ENCODE measurements around the gene E2F3. TPM values are rescaled to one million over a fixed set of nuclear protein-coding genes. Genes with fewer than 3 reads are reported as not detected.

Gene E2F3
- total RNA-seq, 1 experiment from 2014 or later: 35.7 TPM

- TF ChIP-seq CTCF (conservative IDR thresholded peaks at IDR 0.05): no peak
- H3K23ac ChIP-seq (ENCODE audit: insufficient read length, low read depth, low read length): no peak overlapping the region
Measured at GRCh38 chr6:20539387-20539786, 137.7 kb downstream of the E2F3 start.

More at GRCh38 chr6:20539387-20539786, 137.7 kb downstream of the E2F3 start:
- Histone ChIP-seq H3K56ac (ENCODE audit: insufficient read length, low read depth, low read length) (no peak overlapping the region), H3K27me3 (ENCODE audit: insufficient read depth, low read length) (no peaks in the 10 kb centered on the region), H3K4me2 (ENCODE audit: insufficient read depth, insufficient read length, low read length) (no peak overlapping the region), H3K23me2 (ENCODE audit: insufficient read length, low read depth, low read length, poor library complexity, severe bottlenecking) (no peaks in the 10 kb centered on the region), H4K20me1 (ENCODE audit: control insufficient read depth, insufficient read depth, insufficient read length) (no peaks in the 10 kb centered on the region), H3K9ac (ENCODE audit: extremely low read depth, insufficient read length, low read length) (no peak overlapping the region), H2AK5ac (ENCODE audit: insufficient read length, low read length) (no peak overlapping the region), H3K79me1 (ENCODE audit: insufficient read depth, low read depth, low read length, poor library complexity, severe bottlenecking) (peaks cover 5% of the 10 kb centered on the region), H3K4ac (ENCODE audit: low read depth, low read length) (no peak overlapping the region), H3K79me2 (ENCODE audit: insufficient read depth, low read length) (peaks cover 4% of the 10 kb centered on the region; the same call in 1 of the 2 replicates), H3K4me1 (ENCODE audit: insufficient read depth, low read length) (no peaks in the 10 kb centered on the region; the same call in 1 of the 2 replicates), H4K5ac (ENCODE audit: insufficient read length, low read depth, low read length) (no peak overlapping the region), H3T11ph (ENCODE audit: low read length) (no peak overlapping the region), H3K9me3 (ENCODE audit: control insufficient read depth, low read depth, low read length) (no peaks in the 10 kb centered on the region), H3K18ac (ENCODE audit: insufficient read length, low read depth, low read length) (no peak overlapping the region), H2AFZ (ENCODE audit: low read length) (no peak overlapping the region), H4K8ac (replicated peaks; ENCODE audit: insufficient read length, low read depth, low read length) (no peak overlapping the region), H4K91ac (ENCODE audit: insufficient read length, low read depth, low read length) (no peak overlapping the region), H3K27ac (ENCODE audit: insufficient read length, low read depth, low read length) (no peak overlapping the region), H3K14ac (ENCODE audit: insufficient read depth, low read length) (no peak overlapping the region), H2BK15ac (ENCODE audit: low read depth, low read length) (no peak overlapping the region), H2BK5ac (ENCODE audit: insufficient read length, low read length) (no peak overlapping the region), H2BK120ac (ENCODE audit: low read depth, low read length, poor library complexity, severe bottlenecking) (no peak overlapping the region), H2BK20ac (ENCODE audit: low read depth, low read length, poor library complexity, severe bottlenecking) (no peak overlapping the region), H2BK12ac (ENCODE audit: insufficient read length, low read depth, low read length) (no peak overlapping the region)
- H3K4me1 Mint-ChIP-seq: peaks cover 9 to 11% of the 10 kb centered on the region in 2 experiments
- no peak for DNase-seq
- no peak overlapping the region; a peak in 2 of 7 replicates for H3K27ac Mint-ChIP-seq
- whole genome bisulfite sequencing (ENCODE audit: extremely low coverage, insufficient read length, low lambda C conversion rate): no CpG with 5 or more reads among the region's 2 CpGs
- H3K27me3 Mint-ChIP-seq (ENCODE audit: low read depth): no peaks in the 10 kb centered on the region
- H3K4me3 Mint-ChIP-seq: no peak overlapping the region
- peaks cover 0 to 20% (median 15%) of the 10 kb centered on the region in 3 experiments; a peak in 6 of 7 replicates for H3K36me3 Mint-ChIP-seq (ENCODE audit: insufficient read depth in 1 of 3, low read depth in 3 of 3)
- no peaks in the 10 kb centered on the region for H3K9me3 Mint-ChIP-seq

Measured in H9 (cell line).